ENCODE measurements around the gene PCIF1.

The PCIF1 gene

DNA sequence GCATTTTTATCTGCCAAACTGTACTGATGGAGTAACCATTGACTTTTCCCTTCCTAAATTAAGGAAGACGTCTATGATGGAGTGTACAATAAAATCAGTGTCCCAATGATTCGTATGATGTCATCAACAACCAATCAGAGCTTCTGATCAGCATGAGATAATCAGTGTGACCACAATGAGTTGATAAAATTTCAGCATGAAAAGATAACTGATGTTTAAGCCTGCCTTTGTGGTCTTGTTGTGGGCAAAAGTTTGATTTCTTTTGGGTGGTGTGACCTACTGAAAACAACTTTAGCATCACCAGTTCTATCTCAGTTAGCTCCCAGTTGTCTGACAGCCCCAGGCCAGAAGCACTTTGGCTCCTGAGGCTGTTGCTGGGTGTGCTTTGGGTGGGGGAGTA lies 3.3 kb downstream of the PCIF1 start:
- peaks cover 10% of the 10 kb centered on the region for H3K4me1 ChIP-seq (ENCODE audit: control insufficient read depth, insufficient read depth, low read length)
- no peak overlapping the region for H3K9ac ChIP-seq (ENCODE audit: low read length)
- peaks cover 13% of the 10 kb centered on the region for H3K36me3 ChIP-seq (ENCODE audit: control insufficient read depth, insufficient read depth, low read length)
- H3K9me3 ChIP-seq (ENCODE audit: control insufficient read depth, low read length) = no peaks in the 10 kb centered on the region
- no peak overlapping the region for H3K4me3 ChIP-seq (ENCODE audit: low read length)
- no peaks in the 10 kb centered on the region for H3K27me3 ChIP-seq (ENCODE audit: control insufficient read depth, insufficient read depth, low read length)

DNA sequence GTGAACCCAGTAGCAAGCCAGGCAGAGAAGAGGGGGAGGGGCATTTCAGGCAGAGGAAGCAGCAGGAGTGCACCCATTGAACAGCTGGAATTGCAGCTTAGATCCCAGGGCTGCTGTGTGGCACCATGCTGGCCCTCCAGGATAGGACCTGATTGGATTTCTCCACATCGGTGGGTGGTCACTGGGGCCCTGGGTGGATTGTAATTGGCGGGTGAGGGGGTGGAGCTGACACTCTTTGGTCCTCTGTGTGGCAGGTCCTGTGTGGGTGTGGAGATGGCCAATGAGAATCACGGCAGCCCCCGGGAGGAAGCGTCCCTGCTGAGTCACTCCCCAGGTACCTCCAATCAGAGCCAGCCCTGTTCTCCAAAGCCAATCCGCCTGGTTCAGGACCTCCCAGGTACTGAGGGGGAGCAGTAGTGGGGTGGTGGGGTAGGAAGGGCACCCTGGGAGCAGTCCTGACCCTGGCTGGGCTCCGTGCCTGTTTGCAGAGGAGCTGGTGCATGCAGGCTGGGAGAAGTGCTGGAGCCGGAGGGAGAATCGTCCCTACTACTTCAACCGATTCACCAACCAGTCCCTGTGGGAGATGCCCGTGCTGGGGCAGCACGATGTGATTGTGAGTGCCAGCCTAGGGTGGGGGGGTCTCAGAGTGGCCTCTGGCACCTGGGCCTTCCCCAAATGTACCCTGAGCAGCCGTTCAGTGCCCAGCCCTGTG lies 4.4 kb downstream of the PCIF1 start:
- Histone ChIP-seq H3K36me3 (ENCODE audit: control insufficient read depth, insufficient read depth, low read length) (peaks cover 22% of the 10 kb centered on the region), H3K9ac (ENCODE audit: low read length) (no peak overlapping the region), H3K27me3 (ENCODE audit: control insufficient read depth, insufficient read depth, low read length) (no peaks in the 10 kb centered on the region), H3K9me3 (ENCODE audit: control insufficient read depth, low read length) (no peaks in the 10 kb centered on the region), H3K4me3 (ENCODE audit: low read length) (no peak overlapping the region), H3K4me1 (ENCODE audit: control insufficient read depth, insufficient read depth, low read length) (peaks cover under 1% of the 10 kb centered on the region)

DNA sequence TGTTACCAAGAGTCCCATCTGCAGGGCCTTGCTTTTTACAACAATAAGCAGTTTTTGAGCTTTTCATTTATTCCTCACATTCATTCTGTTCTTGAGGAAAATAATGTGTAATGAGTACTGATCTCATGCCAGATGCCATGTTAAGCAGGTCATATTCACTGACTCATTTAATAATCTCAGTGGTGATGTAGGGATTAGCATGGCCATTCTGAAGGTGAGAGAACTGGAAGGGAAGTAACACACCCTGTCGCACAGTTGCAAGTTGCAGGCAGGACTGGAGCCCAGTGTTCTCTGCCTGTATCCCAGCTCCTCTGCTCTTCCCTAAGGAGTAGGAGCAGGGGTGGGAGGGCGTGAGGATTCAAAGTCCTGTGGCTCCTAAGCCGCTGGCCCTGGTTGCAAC lies 5.6 kb downstream of the PCIF1 start:
- no peaks in the 10 kb centered on the region for H3K27me3 ChIP-seq (ENCODE audit: control insufficient read depth, insufficient read depth, low read length)
- H3K4me3 ChIP-seq (ENCODE audit: low read length) = no peak overlapping the region
- no peaks in the 10 kb centered on the region for H3K9me3 ChIP-seq (ENCODE audit: control insufficient read depth, low read length)
- peaks cover 23% of the 10 kb centered on the region for H3K36me3 ChIP-seq (ENCODE audit: control insufficient read depth, insufficient read depth, low read length)
- H3K4me1 ChIP-seq (ENCODE audit: control insufficient read depth, insufficient read depth, low read length) = no peaks in the 10 kb centered on the region
- H3K9ac ChIP-seq (ENCODE audit: low read length) = no peak overlapping the region

DNA sequence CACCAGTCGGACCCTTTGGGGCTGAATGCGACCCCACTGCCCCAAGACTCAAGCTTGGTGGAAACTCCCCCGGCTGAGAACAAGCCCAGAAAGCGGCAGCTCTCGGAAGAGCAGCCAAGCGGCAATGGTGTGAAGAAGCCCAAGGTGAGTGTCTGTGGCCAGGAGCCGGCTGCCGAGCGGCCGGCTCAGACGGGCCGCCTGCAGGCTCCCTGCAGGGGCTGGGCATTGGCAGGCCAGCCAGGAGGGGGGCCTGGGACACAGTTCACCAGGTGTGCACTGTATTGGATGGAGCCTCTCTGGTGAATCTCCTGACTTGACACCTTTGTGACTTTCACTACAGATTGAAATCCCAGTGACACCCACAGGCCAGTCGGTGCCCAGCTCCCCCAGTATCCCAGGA lies 6.0 kb downstream of the PCIF1 start:
- no peaks in the 10 kb centered on the region for H3K27me3 ChIP-seq (ENCODE audit: control insufficient read depth, insufficient read depth, low read length)
- peaks cover 23% of the 10 kb centered on the region for H3K36me3 ChIP-seq (ENCODE audit: control insufficient read depth, insufficient read depth, low read length)
- no peaks in the 10 kb centered on the region for H3K9me3 ChIP-seq (ENCODE audit: control insufficient read depth, low read length)
- H3K9ac ChIP-seq (ENCODE audit: low read length) = no peak overlapping the region
- H3K4me3 ChIP-seq (ENCODE audit: low read length) = no peak overlapping the region
- H3K4me1 ChIP-seq (ENCODE audit: control insufficient read depth, insufficient read depth, low read length) = no peaks in the 10 kb centered on the region

GRCh38 chr20:45943613-45944012 lies 9.1 kb downstream of the PCIF1 start:
- peaks cover 38% of the 10 kb centered on the region for H3K36me3 ChIP-seq (ENCODE audit: control insufficient read depth, insufficient read depth, low read length)
- H3K9ac ChIP-seq (ENCODE audit: low read length) = no peak overlapping the region
- H3K4me3 ChIP-seq (ENCODE audit: low read length) = no peak overlapping the region
- no peaks in the 10 kb centered on the region for H3K27me3 ChIP-seq (ENCODE audit: control insufficient read depth, insufficient read depth, low read length)
- peaks cover 12% of the 10 kb centered on the region for H3K4me1 ChIP-seq (ENCODE audit: control insufficient read depth, insufficient read depth, low read length)
- no peaks in the 10 kb centered on the region for H3K9me3 ChIP-seq (ENCODE audit: control insufficient read depth, low read length)

GRCh38 chr20:45944151-45944964 lies 9.9 kb downstream of the PCIF1 start:
- Histone ChIP-seq H3K36me3 (ENCODE audit: control insufficient read depth, insufficient read depth, low read length) (peaks cover 32% of the 10 kb centered on the region), H3K4me1 (ENCODE audit: control insufficient read depth, insufficient read depth, low read length) (peaks cover 12% of the 10 kb centered on the region), H3K9ac (ENCODE audit: low read length) (no peak overlapping the region)

DNA sequence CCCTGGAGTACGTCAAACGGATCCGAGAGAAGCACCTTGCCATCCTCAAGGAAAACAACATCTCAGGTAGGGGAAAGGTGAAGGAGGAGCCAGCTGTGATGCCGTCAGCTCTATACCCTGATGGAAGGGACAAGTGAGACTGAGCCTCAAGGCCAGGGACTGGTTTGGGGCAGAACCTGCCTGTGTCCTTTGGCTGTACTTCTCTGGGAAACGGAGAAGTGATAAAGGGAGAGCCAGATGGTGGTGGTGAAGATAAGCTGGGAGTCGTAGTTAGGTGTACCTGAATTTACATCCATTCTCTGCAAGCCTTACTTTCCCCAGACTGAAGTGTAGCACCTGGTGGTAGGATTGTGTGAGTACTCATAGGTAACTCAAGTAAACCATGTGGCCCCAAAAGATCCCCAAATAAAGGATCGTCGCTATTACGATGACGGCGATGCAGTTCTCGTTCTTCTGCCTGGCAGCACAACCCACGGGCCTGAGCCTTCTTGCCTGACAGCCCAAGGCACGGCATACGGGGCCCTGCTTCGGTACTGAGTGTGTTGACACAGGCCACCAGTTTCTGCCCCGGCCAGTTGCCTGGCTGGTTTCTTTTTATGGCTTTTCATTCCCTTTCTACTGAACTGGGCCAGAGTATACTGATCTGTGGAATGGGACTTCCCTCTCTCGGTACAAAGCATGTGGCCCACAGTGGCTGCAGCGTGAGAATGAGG lies 10.6 kb downstream of the PCIF1 start:
- Histone ChIP-seq H3K36me3 (ENCODE audit: control insufficient read depth, insufficient read depth, low read length) (peaks cover 36% of the 10 kb centered on the region), H3K9me3 (ENCODE audit: control insufficient read depth, low read length) (no peaks in the 10 kb centered on the region), H3K4me1 (ENCODE audit: control insufficient read depth, insufficient read depth, low read length) (peaks cover 12% of the 10 kb centered on the region), H3K27me3 (ENCODE audit: control insufficient read depth, insufficient read depth, low read length) (no peaks in the 10 kb centered on the region), H3K9ac (ENCODE audit: low read length) (no peak overlapping the region), H3K4me3 (ENCODE audit: low read length) (no peak overlapping the region)

More at GRCh38 chr20:45944151-45944964, 9.9 kb downstream of the PCIF1 start:
- Histone ChIP-seq H3K9me3 (ENCODE audit: control insufficient read depth, low read length) (no peaks in the 10 kb centered on the region), H3K27me3 (ENCODE audit: control insufficient read depth, insufficient read depth, low read length) (no peaks in the 10 kb centered on the region), H3K4me3 (ENCODE audit: low read length) (no peak overlapping the region)

DNA sequence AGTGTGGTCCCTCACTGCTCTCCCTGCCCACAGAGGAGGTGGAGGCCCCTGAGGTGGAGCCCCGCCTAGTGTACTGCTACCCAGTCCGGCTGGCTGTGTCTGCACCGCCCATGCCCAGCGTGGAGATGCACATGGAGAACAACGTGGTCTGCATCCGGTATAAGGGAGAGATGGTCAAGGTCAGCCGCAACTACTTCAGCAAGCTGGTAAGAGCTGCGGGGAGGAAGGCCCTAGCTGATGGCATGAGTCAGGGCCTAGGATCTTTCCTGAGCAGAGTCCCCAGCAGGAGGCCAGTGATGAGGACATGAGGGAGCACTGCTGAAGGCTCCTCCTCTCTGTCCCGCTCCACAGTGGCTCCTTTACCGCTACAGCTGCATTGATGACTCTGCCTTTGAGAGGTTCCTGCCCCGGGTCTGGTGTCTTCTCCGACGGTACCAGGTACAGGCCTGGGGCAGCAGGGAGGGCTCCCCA lies 11.2 kb downstream of the PCIF1 start:
- H3K36me3 ChIP-seq (ENCODE audit: control insufficient read depth, insufficient read depth, low read length) = peaks cover 38% of the 10 kb centered on the region
- H3K9ac ChIP-seq (ENCODE audit: low read length) = no peak overlapping the region
- H3K27me3 ChIP-seq (ENCODE audit: control insufficient read depth, insufficient read depth, low read length) = no peaks in the 10 kb centered on the region
- H3K4me3 ChIP-seq (ENCODE audit: low read length) = no peak overlapping the region
- no peaks in the 10 kb centered on the region for H3K9me3 ChIP-seq (ENCODE audit: control insufficient read depth, low read length)
- H3K4me1 ChIP-seq (ENCODE audit: control insufficient read depth, insufficient read depth, low read length) = peaks cover 12% of the 10 kb centered on the region

DNA sequence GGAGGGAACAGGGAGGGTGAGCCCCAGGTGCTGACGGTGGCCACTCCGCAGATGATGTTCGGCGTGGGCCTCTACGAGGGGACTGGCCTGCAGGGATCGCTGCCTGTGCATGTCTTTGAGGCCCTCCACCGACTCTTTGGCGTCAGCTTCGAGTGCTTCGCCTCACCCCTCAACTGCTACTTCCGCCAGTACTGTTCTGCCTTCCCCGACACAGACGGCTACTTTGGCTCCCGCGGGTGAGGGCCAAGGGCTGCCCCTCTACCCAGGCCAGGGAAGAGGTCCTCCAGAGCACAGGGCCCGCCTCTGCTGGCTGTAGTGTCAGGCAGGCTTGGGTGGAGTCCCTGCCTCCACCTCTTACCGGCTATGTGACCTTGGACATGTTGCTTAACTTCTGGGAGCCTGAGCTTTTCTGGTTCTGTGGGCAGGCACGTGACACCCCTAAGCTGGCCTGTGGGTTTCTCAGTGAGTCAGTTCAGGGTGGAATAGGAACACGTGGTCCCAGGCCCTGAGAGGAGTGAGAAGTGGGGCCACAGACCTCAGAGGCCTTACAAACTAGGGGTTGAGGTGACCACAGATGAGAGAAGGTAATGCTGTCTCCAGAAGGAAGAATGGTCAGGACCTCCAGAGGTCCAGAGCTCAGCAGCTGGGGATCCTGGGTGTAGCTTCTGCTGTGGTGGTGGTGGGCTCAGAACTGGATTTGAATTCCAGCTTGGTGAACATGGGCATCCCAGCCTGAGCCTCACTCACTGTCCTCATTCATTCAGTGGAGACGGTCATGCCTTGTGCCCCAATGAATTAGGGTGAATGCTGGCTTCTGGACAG lies 11.9 kb downstream of the PCIF1 start:
- Histone ChIP-seq H3K9ac (ENCODE audit: low read length) (no peak overlapping the region), H3K36me3 (ENCODE audit: control insufficient read depth, insufficient read depth, low read length) (peaks cover 38% of the 10 kb centered on the region), H3K27me3 (ENCODE audit: control insufficient read depth, insufficient read depth, low read length) (no peaks in the 10 kb centered on the region), H3K4me3 (ENCODE audit: low read length) (no peak overlapping the region), H3K4me1 (ENCODE audit: control insufficient read depth, insufficient read depth, low read length) (peaks cover 12% of the 10 kb centered on the region), H3K9me3 (ENCODE audit: control insufficient read depth, low read length) (no peaks in the 10 kb centered on the region)

- H3K4me1 ChIP-seq (ENCODE audit: control insufficient read depth, insufficient read depth, low read length) = peaks cover 12% of the 10 kb centered on the region
- H3K9ac ChIP-seq (ENCODE audit: low read length) = no peak overlapping the region
- no peak overlapping the region for H3K4me3 ChIP-seq (ENCODE audit: low read length)
- H3K27me3 ChIP-seq (ENCODE audit: control insufficient read depth, insufficient read depth, low read length) = no peaks in the 10 kb centered on the region
- peaks cover 46% of the 10 kb centered on the region for H3K36me3 ChIP-seq (ENCODE audit: control insufficient read depth, insufficient read depth, low read length)
- no peaks in the 10 kb centered on the region for H3K9me3 ChIP-seq (ENCODE audit: control insufficient read depth, low read length)
These were observed 12.8 kb downstream of the PCIF1 start for GRCh38 chr20:45947110-45947866.

GRCh38 chr20:45948261-45948733 lies 13.8 kb downstream of the PCIF1 start:
- H3K4me1 ChIP-seq (ENCODE audit: control insufficient read depth, insufficient read depth, low read length) = peaks cover 12% of the 10 kb centered on the region
- no peaks in the 10 kb centered on the region for H3K27me3 ChIP-seq (ENCODE audit: control insufficient read depth, insufficient read depth, low read length)
- H3K4me3 ChIP-seq (ENCODE audit: low read length) = no peak overlapping the region
- H3K9me3 ChIP-seq (ENCODE audit: control insufficient read depth, low read length) = no peaks in the 10 kb centered on the region
- peaks cover 47% of the 10 kb centered on the region for H3K36me3 ChIP-seq (ENCODE audit: control insufficient read depth, insufficient read depth, low read length)
- no peak overlapping the region for H3K9ac ChIP-seq (ENCODE audit: low read length)

Measured in mucosa of stomach (tissue), 1 donor.